Neural cell (in vitro differentiated cells): ENCODE data around the gene SASH3. TPM values are rescaled to one million over a fixed set of nuclear protein-coding genes. Genes with fewer than 3 reads are reported as not detected.

ENCODE experiments used
- H2AFZ ChIP-seq: fragments of 200-600, 300-800 bp; sonication (generic), shearing (Covaris generic); 2 replicates; pipeline ENCODE4 v1.6.0; 2014; ENCODE audit warnings: low read depth, mild to moderate bottlenecking, antibody characterized with exemption, low read length, moderate library complexity
- H3F3A ChIP-seq: fragments of 200-600 bp; shearing (Covaris generic); 2 replicates; pipeline ENCODE4 v1.6.1; 2016; ENCODE audit warnings: mild to moderate bottlenecking, moderate library complexity, mixed read lengths, antibody characterized with exemption, low read length; ENCODE audit not compliant: insufficient read depth, poor library complexity, severe bottlenecking
- H3K27ac ChIP-seq: fragments of 200-600, 300-800 bp; sonication (generic), shearing (Covaris generic); 2 replicates; pipeline ENCODE4 v1.5.1; 2014; ENCODE audit warnings: mild to moderate bottlenecking, low read length, moderate library complexity
- H3K27me3 ChIP-seq: fragments of 300-800, 200-600 bp; sonication (generic), shearing (Covaris generic); 2 replicates; pipeline ENCODE4 v1.6.0; 2014; ENCODE audit warnings: mild to moderate bottlenecking, low read depth, low read length, moderate library complexity; ENCODE audit not compliant: insufficient read depth
- H3K36me3 ChIP-seq: fragments of 300-800, 200-600 bp; sonication (generic), shearing (Covaris generic); 2 replicates; pipeline ENCODE4 v1.5.1; 2014; ENCODE audit warnings: mild to moderate bottlenecking, antibody characterized with exemption, low read length, moderate library complexity; ENCODE audit not compliant: insufficient read depth
- H3K4me2 ChIP-seq: fragments of 300-800, 200-600 bp; sonication (generic), shearing (Covaris generic); 2 replicates; pipeline ENCODE4 v1.6.0; 2014; ENCODE audit warnings: mild to moderate bottlenecking, low read length
- H3K4me3 ChIP-seq: fragments of 300-800, 200-600 bp; sonication (generic), shearing (Covaris generic); 2 replicates; pipeline ENCODE4 v1.5.1; 2014; ENCODE audit warnings: mild to moderate bottlenecking, low read length, moderate library complexity
- H3K79me2 ChIP-seq: fragments of 200-600 bp; shearing (Covaris generic); replicated peaks from 2 replicates; pipeline ENCODE4 v1.6.0; 2014; ENCODE audit warnings: mild to moderate bottlenecking, low read length, moderate library complexity; ENCODE audit not compliant: insufficient read depth
- H3K9ac ChIP-seq: fragments of 300-800, 200-600 bp; sonication (generic), shearing (Covaris generic); 2 replicates; pipeline ENCODE4 v1.6.1; 2016; ENCODE audit warnings: mild to moderate bottlenecking, low read length, mixed read lengths
- H3K9me2 ChIP-seq: fragments of 200-600 bp; shearing (Covaris generic); 2 replicates; pipeline ENCODE4 v1.6.1; 2016; ENCODE audit warnings: mild to moderate bottlenecking, low read length, mixed read lengths; ENCODE audit not compliant: insufficient read depth
- H3K9me3 ChIP-seq: fragments of 200-600, 300-800 bp; sonication (generic), shearing (Covaris generic); 2 replicates; pipeline ENCODE4 v1.6.1; 2016; ENCODE audit warnings: mild to moderate bottlenecking, mixed run types, low read length, moderate library complexity, mixed read lengths
- H4K20me1 ChIP-seq: fragments of 200-600 bp; shearing (Covaris generic); 2 replicates; pipeline ENCODE4 v1.6.1; 2016; ENCODE audit warnings: mild to moderate bottlenecking, mixed run types; ENCODE audit not compliant: insufficient read depth
- CTCF ChIP-seq: fragments of 450-650 bp; IDR thresholded peaks from 2 replicates; pipeline ENCODE4 v1.5.1; 2014; ENCODE audit warnings: antibody characterized with exemption, mild to moderate bottlenecking, moderate library complexity; ENCODE audit not compliant: poor library complexity, severe bottlenecking
- EP300 ChIP-seq: fragments of 450-650 bp; conservative IDR thresholded peaks from 2 replicates; pipeline ENCODE4 v1.6.1; 2014; ENCODE audit warnings: antibody characterized with exemption, mild to moderate bottlenecking, moderate library complexity; ENCODE audit not compliant: poor library complexity, severe bottlenecking
- EZH2 ChIP-seq: fragments of 200-600, 300-800 bp; shearing (Covaris generic), sonication (generic); IDR thresholded peaks from 2 replicates; pipeline ENCODE4 v1.6.1; 2014; ENCODE audit warnings: antibody characterized with exemption, low read length, borderline replicate concordance, mild to moderate bottlenecking; ENCODE audit not compliant: insufficient read depth, poor library complexity, severe bottlenecking
- MXI1 ChIP-seq: fragments of 450-650 bp; conservative IDR thresholded peaks from 2 replicates; pipeline ENCODE4 v1.6.1; 2014; ENCODE audit warnings: antibody characterized with exemption, mild to moderate bottlenecking; ENCODE audit not compliant: poor library complexity, severe bottlenecking
- POLR2AphosphoS5 ChIP-seq: IDR thresholded peaks from 2 replicates; pipeline ENCODE4 v1.6.1; 2012
- RAD21 ChIP-seq: fragments of 450-650 bp; conservative IDR thresholded peaks from 2 replicates; pipeline ENCODE4 v1.6.1; 2014; ENCODE audit warnings: antibody characterized with exemption, mild to moderate bottlenecking, moderate library complexity
- REST ChIP-seq: IDR thresholded peaks from 2 replicates; pipeline ENCODE4 v1.6.1; 2012; ENCODE audit warnings: borderline replicate concordance
- SMC3 ChIP-seq: fragments of 450-650 bp; conservative IDR thresholded peaks from 2 replicates; pipeline ENCODE4 v1.6.1; 2014; ENCODE audit warnings: antibody characterized with exemption, mild to moderate bottlenecking, moderate library complexity; ENCODE audit not compliant: poor library complexity
- TAF1 ChIP-seq: IDR thresholded peaks from 2 replicates; pipeline ENCODE4 v1.6.1; 2012; ENCODE audit warnings: low read depth
- polyA plus RNA-seq: library from polyadenylated mRNA; depleted of rRNA; stranded (reverse); fragments of >200 nt; gene quantifications from 2 replicates; pipeline ENCODE4 v1.2.3, GENCODE V29; 2014

Gene SASH3
- polyA plus RNA-seq, 1 donor from 2014 or later, result not detected

GRCh38 chrX:129779086-129779672 lies 570 bp upstream of the SASH3 start:
- no peak for TF ChIP-seq EZH2
- TF ChIP-seq EP300, result no peak
- TF ChIP-seq MXI1, result no peak
- TF ChIP-seq REST, result no peak
- TF ChIP-seq CTCF, result no peak
- TF ChIP-seq TAF1, result no peak
- no peak for TF ChIP-seq RAD21
- TF ChIP-seq POLR2AphosphoS5, result no peak
- no peak for TF ChIP-seq SMC3
- H3K27me3 ChIP-seq, result no peaks in the 10 kb centered on the region

GRCh38 chrX:129780441-129781105 lies 824 bp downstream of the SASH3 start:
- Histone ChIP-seq H3K27me3 (no peaks in the 10 kb centered on the region), H4K20me1 (no peaks in the 10 kb centered on the region), H3K9ac (no peak overlapping the region), H3K79me2 (no peaks in the 10 kb centered on the region), H3K36me3 (no peaks in the 10 kb centered on the region), H3K9me2 (no peaks in the 10 kb centered on the region), H3K4me2 (no peak overlapping the region), H3K4me3 (no peak overlapping the region), H3K9me3 (no peaks in the 10 kb centered on the region), H3K27ac (no peak overlapping the region), H2AFZ (no peak overlapping the region), H3F3A (no peaks in the 10 kb centered on the region)
- no peak for TF ChIP-seq EZH2

More at GRCh38 chrX:129779086-129779672, 570 bp upstream of the SASH3 start:
- Histone ChIP-seq H2AFZ (no peak overlapping the region), H3K4me2 (no peak overlapping the region), H3K4me3 (no peak overlapping the region), H3K36me3 (no peaks in the 10 kb centered on the region), H3K27ac (no peak overlapping the region), H3F3A (no peaks in the 10 kb centered on the region), H3K9ac (no peak overlapping the region), H3K9me2 (no peaks in the 10 kb centered on the region), H4K20me1 (no peaks in the 10 kb centered on the region), H3K9me3 (no peaks in the 10 kb centered on the region), H3K79me2 (no peaks in the 10 kb centered on the region)
